ENCODE data around the gene SBF1.

The SBF1 gene

GRCh38 chr22:50505776-50506610 is 31.2 kb upstream of the SBF1 start:
- no peak for TF ChIP-seq CTCF (IDR thresholded peaks at IDR 0.05; ENCODE audit: insufficient read depth, low read depth, low read length, missing control alignments)
- DNase-seq (ENCODE audit: low read depth), result no peak
- peak overlapping the region; percentile 90 for H3K4me3 ChIP-seq (ENCODE audit: low read length)

GRCh38 chr22:50505276-50505775 is 30.5 kb upstream of the SBF1 start:
- no peak overlapping the region for H3K4me3 ChIP-seq (ENCODE audit: low read length)
- DNase-seq (ENCODE audit: low read depth), result no peak
- no peak for TF ChIP-seq CTCF (IDR thresholded peaks at IDR 0.05; ENCODE audit: insufficient read depth, low read depth, low read length, missing control alignments)

DNA sequence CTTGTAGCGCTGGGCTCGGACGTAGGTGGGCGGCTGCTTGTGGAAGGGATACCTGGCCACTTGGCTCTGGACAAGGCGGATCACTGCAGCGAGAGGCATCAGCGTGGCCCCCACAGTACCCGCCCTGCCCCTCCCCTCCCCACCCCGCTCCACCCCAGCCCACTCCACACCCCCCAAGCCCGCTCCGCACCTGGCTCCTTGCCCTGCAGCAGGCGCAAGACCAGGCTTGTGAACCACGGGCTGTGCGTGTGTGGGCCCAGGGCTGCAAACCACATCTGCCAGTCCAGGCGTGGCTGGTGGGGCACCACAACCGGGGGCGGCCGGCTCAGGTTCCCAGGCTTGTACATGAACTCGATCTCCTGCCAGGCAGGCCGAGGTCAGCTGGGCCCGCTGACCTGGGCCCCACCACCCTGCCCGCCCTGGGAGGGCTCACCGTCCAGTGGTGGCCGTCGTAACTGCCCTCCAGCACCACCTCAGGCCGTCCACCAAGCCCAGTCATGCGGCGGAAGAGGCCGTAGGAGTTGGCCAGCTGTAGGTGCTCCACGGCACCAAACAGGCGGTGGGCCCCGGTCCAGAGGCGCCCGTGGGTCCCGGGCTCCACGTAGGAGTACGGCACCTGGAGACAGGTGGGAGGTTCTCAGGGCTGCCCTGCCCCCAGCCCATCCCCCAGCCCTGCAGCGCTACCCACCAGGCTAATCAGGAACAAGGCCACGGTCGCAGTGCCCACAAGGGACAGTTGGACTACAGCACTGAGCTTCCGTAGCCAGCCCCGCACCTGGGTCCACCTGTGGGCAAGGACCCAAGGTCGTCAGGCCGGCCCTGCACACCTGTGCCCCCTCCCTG is 29.8 kb upstream of the SBF1 start:
- TF ChIP-seq CTCF (IDR thresholded peaks at IDR 0.05; ENCODE audit: insufficient read depth, low read depth, low read length, missing control alignments), result no peak

DNA sequence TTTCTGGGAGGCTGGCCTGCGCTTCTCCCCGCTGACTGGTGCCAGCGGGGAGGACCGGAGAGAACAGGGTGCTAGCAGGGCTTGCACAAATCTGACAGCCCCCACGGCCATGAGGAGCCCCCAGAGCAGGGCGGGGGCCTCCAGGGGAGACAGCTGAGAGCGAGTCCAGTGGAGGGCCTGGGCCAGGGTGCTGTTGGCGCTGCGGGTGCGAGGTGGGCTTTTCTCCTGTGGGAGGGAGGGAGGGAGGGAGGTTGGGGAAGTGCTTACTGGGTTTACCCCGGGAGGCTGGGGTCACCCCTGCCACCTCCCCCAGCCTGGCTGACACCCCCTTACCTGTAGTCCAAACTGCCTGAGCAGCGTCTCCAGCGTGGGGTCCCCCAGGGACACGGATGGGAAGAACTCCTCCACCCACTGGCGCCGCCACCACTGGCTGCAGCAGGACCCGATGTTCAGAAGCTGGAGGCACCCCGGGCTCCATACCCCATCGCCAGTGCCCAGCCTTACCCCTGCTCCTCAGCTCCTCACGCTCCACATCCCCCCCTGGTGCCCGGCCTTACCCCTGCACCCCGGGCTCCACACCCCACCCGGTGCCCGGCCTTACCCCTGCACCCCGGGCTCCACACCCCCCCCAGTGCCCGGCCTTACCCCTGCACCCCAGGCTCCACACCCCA is 28.8 kb upstream of the SBF1 start:
- H3K4me3 ChIP-seq (ENCODE audit: low read length), result no peak overlapping the region
- DNase-seq (ENCODE audit: low read depth), result no peak
- TF ChIP-seq CTCF (IDR thresholded peaks at IDR 0.05; ENCODE audit: insufficient read depth, low read depth, low read length, missing control alignments), result peak; percentile 4

More for the DNA sequence above, 29.8 kb upstream of the SBF1 start:
- H3K4me3 ChIP-seq (ENCODE audit: low read length), result no peak overlapping the region
- DNase-seq (ENCODE audit: low read depth), result peak; percentile 80

GRCh38 chr22:50502628-50503474 is 28.0 kb upstream of the SBF1 start:
- DNase-seq (ENCODE audit: low read depth), result no peak
- no peak for TF ChIP-seq CTCF (IDR thresholded peaks at IDR 0.05; ENCODE audit: insufficient read depth, low read depth, low read length, missing control alignments)
- H3K4me3 ChIP-seq (ENCODE audit: low read length), result no peak overlapping the region

DNA sequence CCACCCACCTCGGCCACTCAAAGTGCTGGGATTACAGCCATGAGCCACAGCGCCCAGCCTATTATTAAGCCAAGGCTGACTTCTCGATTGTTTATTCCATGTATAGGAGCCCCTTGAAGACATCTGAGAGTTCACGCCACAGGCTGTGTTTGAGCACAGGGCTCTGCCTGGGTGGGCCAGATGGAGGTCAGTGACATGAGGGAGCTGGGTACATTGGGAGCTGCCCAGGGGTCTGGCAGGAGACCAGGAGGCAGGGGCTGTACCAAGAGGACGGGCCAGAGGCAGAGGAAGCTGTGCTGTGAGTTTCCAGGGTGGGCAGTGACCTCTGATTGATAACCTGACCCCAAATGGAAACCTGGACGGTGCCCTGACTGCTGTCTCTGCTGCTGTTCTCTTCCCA is 27.3 kb upstream of the SBF1 start:
- DNase-seq (ENCODE audit: low read depth), result no peak
- no peak for TF ChIP-seq CTCF (IDR thresholded peaks at IDR 0.05; ENCODE audit: insufficient read depth, low read depth, low read length, missing control alignments)
- no peak overlapping the region for H3K4me3 ChIP-seq (ENCODE audit: low read length)

All from epithelial cell of esophagus (primary cell).